Keratinocyte (primary cell): ENCODE measurements around the gene EXOSC9.

ENCODE experiments used
- CTCF ChIP-seq, 3 experiments: IDR thresholded peaks in 1 of 3; conservative IDR thresholded peaks in 1 of 3; optimal IDR thresholded peaks in 1 of 3; 2 replicates in 2 of 3; 3 replicates in 1 of 3; pipeline versions ENCODE3 to v1.5.1; 2011; ENCODE audit warnings: low read length in 3 of 3, mild to moderate bottlenecking in 3 of 3, moderate library complexity in 2 of 3, control low read depth in 1 of 3, inconsistent platforms in 1 of 3; ENCODE audit not compliant: insufficient read depth in 2 of 3; ENCODE audit errors: extremely low read depth in 1 of 3
- EZH2 ChIP-seq: IDR thresholded peaks from one replicate; pipeline ENCODE4 v1.6.1; 2012; ENCODE audit warnings: inconsistent platforms, mild to moderate bottlenecking, low read length, moderate library complexity

GRCh38 chr4:121758925-121759568 lies 42.1 kb upstream of the EXOSC9 start:
- no peak for TF ChIP-seq CTCF (optimal IDR thresholded peaks at IDR 0.05 in 1 of 3, IDR thresholded peaks at IDR 0.05 in 1 of 3, conservative IDR thresholded peaks at IDR 0.05 in 1 of 3; ENCODE audit: extremely low read depth in 1 of 3, insufficient read depth in 2 of 3, low read length in 3 of 3)
- TF ChIP-seq EZH2 = no peak
